ENCODE data around the gene ZNF260. TPM values are rescaled to one million over a fixed set of nuclear protein-coding genes. Genes with fewer than 3 reads are reported as not detected.
A peak's percentile ranks its signal among the peaks of the same experiment; 100 is the strongest.

Gene ZNF260
- total RNA-seq, 1 experiment from 2014 or later, result 24.1 TPM

DNA sequence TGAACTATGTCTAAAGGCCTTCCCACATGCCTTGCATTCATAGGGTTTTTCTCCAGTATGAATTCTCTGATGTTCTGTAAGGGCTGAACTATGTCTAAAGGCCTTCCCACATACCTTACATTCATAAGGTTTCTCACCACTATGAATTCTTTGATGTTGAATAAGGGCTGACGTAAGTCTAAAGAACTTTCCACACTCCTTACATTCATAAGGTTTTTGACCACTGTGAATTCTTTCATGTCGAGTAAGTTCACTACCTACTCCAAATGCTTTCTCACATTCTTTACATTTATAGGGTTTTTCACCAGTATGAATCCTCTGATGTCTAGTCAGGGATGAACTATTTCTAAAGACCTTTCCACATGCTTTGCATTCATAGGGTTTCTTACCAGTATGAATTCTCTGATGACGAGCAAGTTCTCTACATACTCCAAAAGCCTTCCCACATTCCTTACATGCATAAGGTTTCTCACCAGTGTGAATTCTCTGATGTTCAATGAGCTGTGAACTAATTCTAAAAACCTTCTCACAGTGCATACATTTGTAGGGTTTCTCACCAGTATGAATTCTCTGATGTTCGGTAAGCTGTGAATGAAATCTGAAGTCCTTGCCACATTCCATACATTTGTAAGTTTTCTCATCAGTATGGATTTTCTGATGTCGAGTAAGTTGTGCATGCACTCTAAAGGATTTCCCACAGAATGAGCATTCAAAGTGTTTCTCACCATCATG is 19.1 kb upstream of the ZNF260 start (continued):
- TF ChIP-seq, protein P1, sequence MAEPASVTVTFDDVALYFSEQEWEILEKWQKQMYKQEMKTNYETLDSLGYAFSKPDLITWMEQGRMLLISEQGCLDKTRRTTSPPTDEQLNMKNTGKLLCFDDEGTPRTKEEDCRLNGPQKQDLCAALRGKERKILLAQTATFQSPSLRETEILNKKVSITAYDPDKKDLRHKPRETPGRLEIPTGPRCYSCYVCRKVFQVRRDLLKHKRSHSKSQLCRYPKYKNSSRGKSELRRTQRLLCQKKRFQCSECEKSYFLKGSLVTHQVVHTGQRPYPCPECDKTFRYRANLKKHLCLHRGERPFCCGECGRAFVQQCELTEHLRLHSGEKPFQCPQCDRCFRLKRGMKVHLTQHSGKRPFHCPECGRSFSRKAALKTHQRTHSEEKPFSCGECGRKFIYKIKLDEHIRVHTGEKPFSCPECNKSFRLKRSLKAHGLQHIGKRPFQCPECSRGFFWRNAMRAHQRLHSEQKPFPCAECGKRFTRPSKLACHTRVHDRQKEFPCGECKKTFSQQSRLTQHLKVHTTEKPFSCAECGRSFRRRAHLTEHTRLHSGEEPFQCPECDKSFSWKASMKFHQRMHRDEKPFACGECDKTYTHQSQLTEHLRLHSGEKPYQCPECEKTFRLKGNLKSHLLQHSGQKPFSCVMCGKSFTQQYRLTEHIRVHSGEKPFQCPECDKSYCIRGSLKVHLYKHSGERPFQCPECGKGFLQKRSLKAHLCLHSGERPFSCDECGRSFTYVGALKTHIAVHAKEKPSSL (CRISPR knock-in tag; conservative IDR thresholded peaks at IDR 0.05), result no peak

DNA sequence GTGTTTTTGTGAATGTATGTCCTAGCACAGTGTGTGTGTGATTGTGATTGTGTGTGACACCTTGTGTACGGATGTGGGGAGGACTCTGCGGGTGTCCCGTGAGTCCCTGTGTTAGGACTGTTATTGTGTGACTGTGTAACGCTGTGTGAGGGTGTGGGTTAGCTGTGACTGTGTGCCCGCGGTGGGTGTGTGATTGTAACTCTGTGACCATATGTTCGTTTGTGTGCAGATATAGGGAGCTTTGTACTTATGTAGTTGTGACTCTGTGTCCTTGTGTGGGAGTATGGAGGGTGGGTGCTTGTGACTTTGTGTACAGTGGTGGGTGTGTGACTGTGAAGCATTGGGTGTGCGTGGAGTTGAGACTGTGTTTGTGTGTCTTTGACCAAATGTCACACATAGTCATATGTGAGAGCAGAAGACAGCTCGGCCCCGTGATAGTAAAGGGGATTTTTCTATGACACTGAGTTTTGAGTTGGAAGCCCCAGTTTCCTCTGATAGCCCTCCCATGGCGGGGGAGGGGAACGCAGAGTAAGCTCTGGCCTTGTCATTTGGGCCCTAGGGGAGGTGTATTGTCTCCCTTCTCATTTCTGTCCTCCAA is 949 bp upstream of the ZNF260 start:
- ChIA-PET CTCF (interaction anchor here (0.7 to 1.3 kb wide), 3 partner anchors 8 to 551 kb away, joined by 3 to 7 read pairs (median 3); partner anchors contain the start of gene ZNF345), POLR2A (interaction anchor here (0.9 to 2.0 kb wide), 8 partner anchors 40 to 322 kb away, joined by 3 to 16 read pairs (median 3); partner anchors contain the start of genes ZFP82, ZNF146, ZNF345 and ZNF529)
- Mint-ChIP-seq H3K27me3 (ENCODE audit: low read depth) (no peaks in the 10 kb centered on the region; the same call in 1 of the 2 replicates), H3K4me3 (peak overlapping the region; percentile 99), H3K27ac (peak overlapping the region; percentile 99), H3K9me3 (peaks cover 12% of the 10 kb centered on the region), H3K4me1 (peaks cover 13% of the 10 kb centered on the region), H3K36me3 (peaks cover 28% of the 10 kb centered on the region)
- ATAC-seq, result peak; percentile 4
- DNase-seq (ENCODE audit: low spot score), result peak; percentile 24
- TF ChIP-seq, protein P2, sequence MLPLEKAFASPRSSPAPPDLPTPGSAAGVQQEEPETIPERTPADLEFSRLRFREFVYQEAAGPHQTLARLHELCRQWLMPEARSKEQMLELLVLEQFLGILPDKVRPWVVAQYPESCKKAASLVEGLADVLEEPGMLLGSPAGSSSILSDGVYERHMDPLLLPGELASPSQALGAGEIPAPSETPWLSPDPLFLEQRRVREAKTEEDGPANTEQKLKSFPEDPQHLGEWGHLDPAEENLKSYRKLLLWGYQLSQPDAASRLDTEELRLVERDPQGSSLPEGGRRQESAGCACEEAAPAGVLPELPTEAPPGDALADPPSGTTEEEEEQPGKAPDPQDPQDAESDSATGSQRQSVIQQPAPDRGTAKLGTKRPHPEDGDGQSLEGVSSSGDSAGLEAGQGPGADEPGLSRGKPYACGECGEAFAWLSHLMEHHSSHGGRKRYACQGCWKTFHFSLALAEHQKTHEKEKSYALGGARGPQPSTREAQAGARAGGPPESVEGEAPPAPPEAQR (CRISPR knock-in tag; IDR thresholded peaks at IDR 0.05), result no peak
- TF ChIP-seq ETV6 (CRISPR knock-in tag; IDR thresholded peaks at IDR 0.05), result 0 out of 2 replicates have a peak, but pooled peaks have one; percentile 45
- no peak for TF ChIP-seq CBFB (CRISPR knock-in tag; IDR thresholded peaks at IDR 0.05; ENCODE audit: low read depth)
- no peak for TF ChIP-seq SP1 (CRISPR knock-in tag; conservative IDR thresholded peaks at IDR 0.05)
- no peak for TF ChIP-seq ZBTB21 (CRISPR knock-in tag; IDR thresholded peaks at IDR 0.05; ENCODE audit: borderline replicate concordance)
- no peak for TF ChIP-seq SMAD4 (CRISPR knock-in tag; IDR thresholded peaks at IDR 0.05)
- TF ChIP-seq, protein P3, sequence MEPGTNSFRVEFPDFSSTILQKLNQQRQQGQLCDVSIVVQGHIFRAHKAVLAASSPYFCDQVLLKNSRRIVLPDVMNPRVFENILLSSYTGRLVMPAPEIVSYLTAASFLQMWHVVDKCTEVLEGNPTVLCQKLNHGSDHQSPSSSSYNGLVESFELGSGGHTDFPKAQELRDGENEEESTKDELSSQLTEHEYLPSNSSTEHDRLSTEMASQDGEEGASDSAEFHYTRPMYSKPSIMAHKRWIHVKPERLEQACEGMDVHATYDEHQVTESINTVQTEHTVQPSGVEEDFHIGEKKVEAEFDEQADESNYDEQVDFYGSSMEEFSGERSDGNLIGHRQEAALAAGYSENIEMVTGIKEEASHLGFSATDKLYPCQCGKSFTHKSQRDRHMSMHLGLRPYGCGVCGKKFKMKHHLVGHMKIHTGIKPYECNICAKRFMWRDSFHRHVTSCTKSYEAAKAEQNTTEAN (CRISPR knock-in tag; IDR thresholded peaks at IDR 0.05), result no peak
- no peak for TF ChIP-seq FOXP1 (CRISPR knock-in tag; IDR thresholded peaks at IDR 0.05; ENCODE audit: borderline replicate concordance)
- no peak for TF ChIP-seq FOXJ3 (CRISPR knock-in tag; IDR thresholded peaks at IDR 0.05; ENCODE audit: borderline replicate concordance)
- TF ChIP-seq, protein P4, sequence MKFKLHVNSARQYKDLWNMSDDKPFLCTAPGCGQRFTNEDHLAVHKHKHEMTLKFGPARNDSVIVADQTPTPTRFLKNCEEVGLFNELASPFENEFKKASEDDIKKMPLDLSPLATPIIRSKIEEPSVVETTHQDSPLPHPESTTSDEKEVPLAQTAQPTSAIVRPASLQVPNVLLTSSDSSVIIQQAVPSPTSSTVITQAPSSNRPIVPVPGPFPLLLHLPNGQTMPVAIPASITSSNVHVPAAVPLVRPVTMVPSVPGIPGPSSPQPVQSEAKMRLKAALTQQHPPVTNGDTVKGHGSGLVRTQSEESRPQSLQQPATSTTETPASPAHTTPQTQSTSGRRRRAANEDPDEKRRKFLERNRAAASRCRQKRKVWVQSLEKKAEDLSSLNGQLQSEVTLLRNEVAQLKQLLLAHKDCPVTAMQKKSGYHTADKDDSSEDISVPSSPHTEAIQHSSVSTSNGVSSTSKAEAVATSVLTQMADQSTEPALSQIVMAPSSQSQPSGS (CRISPR knock-in tag; IDR thresholded peaks at IDR 0.05; ENCODE audit: borderline replicate concordance, low read depth), result no peak
- TF ChIP-seq, protein P5, sequence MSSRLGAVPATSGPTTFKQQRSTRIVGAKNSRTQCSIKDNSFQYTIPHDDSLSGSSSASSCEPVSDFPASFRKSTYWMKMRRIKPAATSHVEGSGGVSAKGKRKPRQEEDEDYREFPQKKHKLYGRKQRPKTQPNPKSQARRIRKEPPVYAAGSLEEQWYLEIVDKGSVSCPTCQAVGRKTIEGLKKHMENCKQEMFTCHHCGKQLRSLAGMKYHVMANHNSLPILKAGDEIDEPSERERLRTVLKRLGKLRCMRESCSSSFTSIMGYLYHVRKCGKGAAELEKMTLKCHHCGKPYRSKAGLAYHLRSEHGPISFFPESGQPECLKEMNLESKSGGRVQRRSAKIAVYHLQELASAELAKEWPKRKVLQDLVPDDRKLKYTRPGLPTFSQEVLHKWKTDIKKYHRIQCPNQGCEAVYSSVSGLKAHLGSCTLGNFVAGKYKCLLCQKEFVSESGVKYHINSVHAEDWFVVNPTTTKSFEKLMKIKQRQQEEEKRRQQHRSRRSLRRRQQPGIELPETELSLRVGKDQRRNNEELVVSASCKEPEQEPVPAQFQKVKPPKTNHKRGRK (CRISPR knock-in tag; IDR thresholded peaks at IDR 0.05; ENCODE audit: borderline replicate concordance), result no peak
- TF ChIP-seq, protein P6, sequence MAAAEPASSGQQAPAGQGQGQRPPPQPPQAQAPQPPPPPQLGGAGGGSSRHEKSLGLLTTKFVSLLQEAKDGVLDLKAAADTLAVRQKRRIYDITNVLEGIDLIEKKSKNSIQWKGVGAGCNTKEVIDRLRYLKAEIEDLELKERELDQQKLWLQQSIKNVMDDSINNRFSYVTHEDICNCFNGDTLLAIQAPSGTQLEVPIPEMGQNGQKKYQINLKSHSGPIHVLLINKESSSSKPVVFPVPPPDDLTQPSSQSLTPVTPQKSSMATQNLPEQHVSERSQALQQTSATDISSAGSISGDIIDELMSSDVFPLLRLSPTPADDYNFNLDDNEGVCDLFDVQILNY (CRISPR knock-in tag; IDR thresholded peaks at IDR 0.05), result no peak
- no peak for TF ChIP-seq ZNF138 (CRISPR knock-in tag; conservative IDR thresholded peaks at IDR 0.05)
- TF ChIP-seq GRHL2 (CRISPR knock-in tag; IDR thresholded peaks at IDR 0.05; ENCODE audit: insufficient replicate concordance, severe bottlenecking), result no peak
- TF ChIP-seq, protein P7, sequence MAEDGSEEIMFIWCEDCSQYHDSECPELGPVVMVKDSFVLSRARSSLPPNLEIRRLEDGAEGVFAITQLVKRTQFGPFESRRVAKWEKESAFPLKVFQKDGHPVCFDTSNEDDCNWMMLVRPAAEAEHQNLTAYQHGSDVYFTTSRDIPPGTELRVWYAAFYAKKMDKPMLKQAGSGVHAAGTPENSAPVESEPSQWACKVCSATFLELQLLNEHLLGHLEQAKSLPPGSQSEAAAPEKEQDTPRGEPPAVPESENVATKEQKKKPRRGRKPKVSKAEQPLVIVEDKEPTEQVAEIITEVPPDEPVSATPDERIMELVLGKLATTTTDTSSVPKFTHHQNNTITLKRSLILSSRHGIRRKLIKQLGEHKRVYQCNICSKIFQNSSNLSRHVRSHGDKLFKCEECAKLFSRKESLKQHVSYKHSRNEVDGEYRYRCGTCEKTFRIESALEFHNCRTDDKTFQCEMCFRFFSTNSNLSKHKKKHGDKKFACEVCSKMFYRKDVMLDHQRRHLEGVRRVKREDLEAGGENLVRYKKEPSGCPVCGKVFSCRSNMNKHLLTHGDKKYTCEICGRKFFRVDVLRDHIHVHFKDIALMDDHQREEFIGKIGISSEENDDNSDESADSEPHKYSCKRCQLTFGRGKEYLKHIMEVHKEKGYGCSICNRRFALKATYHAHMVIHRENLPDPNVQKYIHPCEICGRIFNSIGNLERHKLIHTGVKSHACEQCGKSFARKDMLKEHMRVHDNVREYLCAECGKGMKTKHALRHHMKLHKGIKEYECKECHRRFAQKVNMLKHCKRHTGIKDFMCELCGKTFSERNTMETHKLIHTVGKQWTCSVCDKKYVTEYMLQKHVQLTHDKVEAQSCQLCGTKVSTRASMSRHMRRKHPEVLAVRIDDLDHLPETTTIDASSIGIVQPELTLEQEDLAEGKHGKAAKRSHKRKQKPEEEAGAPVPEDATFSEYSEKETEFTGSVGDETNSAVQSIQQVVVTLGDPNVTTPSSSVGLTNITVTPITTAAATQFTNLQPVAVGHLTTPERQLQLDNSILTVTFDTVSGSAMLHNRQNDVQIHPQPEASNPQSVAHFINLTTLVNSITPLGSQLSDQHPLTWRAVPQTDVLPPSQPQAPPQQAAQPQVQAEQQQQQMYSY (CRISPR knock-in tag; IDR thresholded peaks at IDR 0.05), result no peak
- TF ChIP-seq MXD4 (CRISPR knock-in tag; IDR thresholded peaks at IDR 0.05; ENCODE audit: borderline replicate concordance), result no peak
- peak; percentile 35; the same call in 1 of the 2 replicates for TF ChIP-seq SMAD3 (CRISPR knock-in tag; IDR thresholded peaks at IDR 0.05; ENCODE audit: borderline replicate concordance)
- TF ChIP-seq FOXK1 (CRISPR knock-in tag; IDR thresholded peaks at IDR 0.05), result 0 out of 2 replicates have a peak, but pooled peaks have one; percentile 7
